NCI-H187 treated with DMSO at 0.1 percent for 48 hours (cell line): ENCODE measurements around the gene APOA1.

Source experiments
- DNase-seq: peaks from one replicate; lab custom pipeline; 2025; lab: John Stamatoyannopoulos, UW

Gene APOA1

DNA sequence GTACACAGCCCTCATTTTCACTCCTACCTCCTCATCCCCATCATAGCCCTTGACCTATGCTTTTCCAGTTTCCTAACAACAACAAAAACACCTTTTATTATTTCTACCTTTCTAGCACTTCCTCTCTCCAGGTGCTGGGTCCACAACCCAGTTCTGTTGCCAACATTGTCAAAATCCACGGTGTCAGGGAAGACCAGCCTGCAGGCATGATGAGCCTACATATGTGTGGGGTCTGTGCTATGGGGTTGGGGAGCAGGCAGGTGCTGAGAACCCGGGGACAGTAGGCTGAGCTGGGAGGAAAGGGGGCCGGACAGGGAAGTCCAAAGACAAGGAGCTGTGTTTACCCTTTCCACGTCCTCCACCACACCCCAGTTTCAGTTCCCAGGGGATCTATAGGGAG, 48.9 kb downstream of the APOA1 start:
- no peak for DNase-seq

DNA sequence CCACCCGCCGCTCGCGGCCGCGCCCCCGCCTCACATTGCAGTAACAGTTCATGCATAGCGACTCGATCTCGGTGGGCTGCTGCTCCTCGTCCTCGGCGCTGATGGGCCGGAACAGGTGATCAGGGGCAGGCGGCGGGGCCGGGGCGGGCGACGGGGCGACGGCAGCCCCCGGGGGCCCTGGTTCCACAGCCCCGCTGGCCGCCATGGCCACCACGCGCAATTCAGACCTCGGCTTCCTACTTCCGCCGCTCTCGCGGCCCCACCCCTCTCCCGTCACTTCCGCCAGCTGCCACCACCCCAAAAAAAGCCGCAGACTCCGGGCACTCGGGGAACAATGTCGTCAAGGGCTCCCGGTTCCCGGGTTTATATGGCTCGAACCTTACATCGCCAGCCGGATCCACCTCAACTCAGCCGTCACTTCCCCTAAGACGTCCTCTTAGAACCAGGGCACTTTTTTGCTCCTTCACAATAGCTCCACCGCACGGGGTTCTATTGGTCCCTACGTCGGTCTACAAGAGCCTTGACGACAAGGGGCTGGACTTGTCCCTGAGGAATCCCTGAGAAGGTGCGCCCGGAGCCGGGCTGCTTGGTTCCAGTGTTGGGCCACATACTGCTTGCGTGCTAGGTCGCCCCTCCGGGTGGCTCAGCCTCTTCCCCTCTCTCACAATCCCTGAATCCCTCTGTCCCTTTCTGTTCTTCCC, 49.5 kb downstream of the APOA1 start, which contains the start of gene ZPR1:
Gene ZPR1 (minus strand): TSS at position 238 of the 701 bp plus-strand sequence. CDS start 33 bp downstream, at position 205.
- DNase-seq: peak; percentile 20

DNA sequence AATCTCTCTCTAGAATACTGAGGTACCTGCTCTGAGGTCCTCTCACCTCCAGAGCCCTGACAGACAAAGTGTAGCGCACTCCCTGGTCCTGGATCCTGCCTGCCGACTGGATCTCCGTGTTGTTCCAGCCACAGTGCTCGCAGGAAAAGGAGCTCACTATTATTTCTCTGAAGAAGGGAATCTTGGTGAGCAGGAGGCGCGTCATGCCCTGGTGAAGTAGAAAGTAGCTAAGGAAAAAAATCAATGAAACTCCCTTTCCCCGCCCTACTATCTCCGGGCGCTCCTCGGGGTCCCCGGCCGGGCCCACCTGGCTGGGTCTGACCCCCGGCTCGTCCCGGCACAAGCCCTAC, 50.0 kb downstream of the APOA1 start:
- DNase-seq: no peak

DNA sequence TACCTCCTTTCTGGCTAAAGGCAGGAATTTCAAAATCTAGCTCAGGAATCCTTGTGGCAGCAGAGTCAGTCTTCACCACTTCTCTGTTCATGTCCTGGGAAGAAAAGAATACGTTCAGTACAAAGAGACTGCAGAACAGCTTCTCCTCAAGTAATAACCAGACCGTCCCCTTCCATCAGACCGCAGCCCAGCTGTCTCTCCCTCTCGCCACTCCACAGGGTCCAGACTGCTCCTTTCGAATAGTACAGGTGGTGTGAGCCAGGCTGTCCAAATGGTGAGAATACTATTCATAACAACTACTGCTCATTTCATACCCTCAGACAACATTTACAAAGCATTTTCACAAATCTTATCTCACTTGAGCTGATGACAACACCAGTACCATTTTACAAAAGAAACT, 50.5 kb downstream of the APOA1 start:
- DNase-seq: no peak

GRCh38 chr11:116786326-116786725, 51.1 kb downstream of the APOA1 start:
- no peak for DNase-seq
